Cardiac muscle cell (in vitro differentiated cells and primary cell): ENCODE data around the gene FCRL5. TPM values are rescaled to one million over a fixed set of nuclear protein-coding genes. Genes with fewer than 3 reads are reported as not detected.
"Not testable (repeated sequence)": the region's sequence is repeated elsewhere in the genome, so short reads cannot be mapped to it uniquely, and the experiment has no call there.

ENCODE experiments used
- DNase-seq, 2 donors: peaks; one replicate each; pipeline versions ENCODE4 v3.0.0 to v3.0.0-alpha.2; 2010 to 2017; ENCODE audit warnings: low read depth in 1 of 2, low spot score in 1 of 2
- H3K27ac ChIP-seq: fragments of 200-600 bp; sonication (generic); 2 replicates; pipeline ENCODE4 v1.5.1; 2016
- H3K27me3 ChIP-seq: fragments of 200-600 bp; sonication (generic); 2 replicates; pipeline ENCODE4 v1.6.0; 2016; ENCODE audit warnings: control low read depth
- H3K36me3 ChIP-seq: fragments of 200-600 bp; sonication (generic); 2 replicates; pipeline ENCODE4 v1.5.1; 2016; ENCODE audit warnings: control low read depth
- H3K4me1 ChIP-seq: fragments of 200-600 bp; sonication (generic); 2 replicates; pipeline ENCODE4 v1.8.1; 2017; ENCODE audit warnings: low read depth, mild to moderate bottlenecking, mixed run types
- H3K4me3 ChIP-seq: fragments of 200-600 bp; sonication (generic); 2 replicates; pipeline ENCODE4 v1.5.1; 2016; ENCODE audit warnings: mild to moderate bottlenecking
- H3K9me3 ChIP-seq: fragments of 200-600 bp; sonication (generic); 2 replicates; pipeline ENCODE4 v1.5.1; 2017; ENCODE audit warnings: low read depth, mild to moderate bottlenecking, control low read depth
- polyA plus RNA-seq: library from polyadenylated mRNA; unstranded; fragments of >200 nt; fragmentation: Nextera tagmentation; extraction: Ambion mirVana; gene quantifications from 2 replicates; pipeline ENCODE4 v1.2.1, GENCODE V29; 2016
- total RNA-seq: library from RNA; depleted of rRNA; stranded (reverse); fragments of >200 nt; gene quantifications from 2 replicates; pipeline ENCODE4 v1.2.3, GENCODE V29; 2016
- TF ChIP-seq, protein P1 (sequence below): IDR thresholded peaks from 2 replicates; pipeline ENCODE4 v1.5.1; 2012; ENCODE audit warnings: low read depth, mild to moderate bottlenecking, low read length

The FCRL5 gene
- total and polyA plus RNA-seq, 2 experiments from 2014 or later = not detected

DNA sequence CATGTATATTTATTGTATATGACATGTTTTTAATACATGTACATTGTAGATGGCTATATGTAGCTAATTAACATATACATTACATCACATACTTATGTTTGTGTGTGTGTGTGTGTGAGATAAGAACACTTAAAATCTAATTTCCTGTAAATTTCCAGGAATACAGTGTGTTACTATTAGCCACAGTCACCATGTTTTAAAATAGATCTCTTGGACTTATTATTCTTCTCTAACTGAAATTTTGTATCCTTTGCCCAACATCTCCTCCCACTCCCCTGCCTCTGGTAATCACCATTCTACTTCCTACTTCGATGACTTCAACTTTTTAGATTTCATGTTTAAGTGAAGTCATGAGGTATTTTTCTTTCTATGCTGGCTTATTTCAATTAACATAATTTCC lies 64.8 kb downstream of the FCRL5 start:
- Histone ChIP-seq H3K27ac (no peak overlapping the region), H3K36me3 (no peaks in the 10 kb centered on the region)

GRCh38 chr1:157487096-157487495 lies 65.2 kb downstream of the FCRL5 start:
- H3K4me3 ChIP-seq = no peak overlapping the region
- TF ChIP-seq, protein P1, sequence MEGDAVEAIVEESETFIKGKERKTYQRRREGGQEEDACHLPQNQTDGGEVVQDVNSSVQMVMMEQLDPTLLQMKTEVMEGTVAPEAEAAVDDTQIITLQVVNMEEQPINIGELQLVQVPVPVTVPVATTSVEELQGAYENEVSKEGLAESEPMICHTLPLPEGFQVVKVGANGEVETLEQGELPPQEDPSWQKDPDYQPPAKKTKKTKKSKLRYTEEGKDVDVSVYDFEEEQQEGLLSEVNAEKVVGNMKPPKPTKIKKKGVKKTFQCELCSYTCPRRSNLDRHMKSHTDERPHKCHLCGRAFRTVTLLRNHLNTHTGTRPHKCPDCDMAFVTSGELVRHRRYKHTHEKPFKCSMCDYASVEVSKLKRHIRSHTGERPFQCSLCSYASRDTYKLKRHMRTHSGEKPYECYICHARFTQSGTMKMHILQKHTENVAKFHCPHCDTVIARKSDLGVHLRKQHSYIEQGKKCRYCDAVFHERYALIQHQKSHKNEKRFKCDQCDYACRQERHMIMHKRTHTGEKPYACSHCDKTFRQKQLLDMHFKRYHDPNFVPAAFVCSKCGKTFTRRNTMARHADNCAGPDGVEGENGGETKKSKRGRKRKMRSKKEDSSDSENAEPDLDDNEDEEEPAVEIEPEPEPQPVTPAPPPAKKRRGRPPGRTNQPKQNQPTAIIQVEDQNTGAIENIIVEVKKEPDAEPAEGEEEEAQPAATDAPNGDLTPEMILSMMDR = no peak
- H3K27ac ChIP-seq = no peak overlapping the region
- no peaks in the 10 kb centered on the region for H3K9me3 ChIP-seq
- H3K27me3 ChIP-seq = no peaks in the 10 kb centered on the region
- H3K36me3 ChIP-seq = no peaks in the 10 kb centered on the region
- DNase-seq = no peak
- no peaks in the 10 kb centered on the region for H3K4me1 ChIP-seq

More for the DNA sequence above, 64.8 kb downstream of the FCRL5 start:
- Histone ChIP-seq H3K4me3 (no peak overlapping the region), H3K27me3 (no peaks in the 10 kb centered on the region), H3K4me1 (no peaks in the 10 kb centered on the region), H3K9me3 (no peaks in the 10 kb centered on the region)
- TF ChIP-seq, protein P1 = no peak
- DNase-seq = no peak

DNA sequence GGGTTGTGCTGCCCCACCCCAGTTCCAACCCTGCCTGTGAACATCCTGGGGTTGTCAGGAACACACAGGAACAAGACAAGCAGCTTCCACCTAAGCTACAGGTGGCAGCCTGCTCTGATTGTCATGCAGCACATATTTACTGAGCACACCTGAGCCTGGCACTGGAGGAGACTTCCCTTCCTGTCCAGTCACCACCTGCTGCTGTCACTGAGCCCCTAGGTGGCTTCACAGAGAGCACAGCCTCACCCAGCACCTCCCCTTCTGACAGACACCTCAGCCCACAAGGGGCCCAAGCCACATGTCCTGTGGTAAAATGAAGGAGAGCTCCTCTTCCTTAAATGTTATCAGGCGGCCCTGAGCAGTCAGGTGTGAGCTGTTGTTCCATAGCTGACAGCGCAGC lies 65.9 kb downstream of the FCRL5 start:
- H3K4me1 ChIP-seq, DNase-seq, H3K9me3 ChIP-seq, H3K27me3 ChIP-seq, H3K27ac ChIP-seq, H3K36me3 ChIP-seq, H3K4me3 ChIP-seq: not testable (repeated sequence)

DNA sequence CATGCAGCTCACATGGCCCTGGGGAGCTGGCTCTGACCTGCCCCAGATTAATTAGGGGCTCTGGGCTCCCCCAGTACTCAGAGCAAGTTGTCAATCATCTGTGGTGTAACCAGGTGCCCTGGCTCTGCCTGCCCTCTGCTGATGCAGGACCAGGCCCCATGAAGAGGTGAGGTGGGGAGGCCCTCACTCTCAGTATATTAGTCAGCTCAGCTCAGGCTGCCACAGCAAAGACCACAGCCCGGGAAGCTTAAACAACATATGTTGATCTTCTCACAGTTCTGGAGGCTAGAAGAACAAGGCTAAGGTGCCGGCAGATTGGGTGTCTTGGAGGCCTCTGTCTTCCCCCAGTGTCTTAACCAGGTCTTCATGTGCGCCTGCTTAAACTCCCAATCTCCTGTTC lies 66.5 kb downstream of the FCRL5 start:
- no peaks in the 10 kb centered on the region for H3K4me1 ChIP-seq
- no peak overlapping the region for H3K27ac ChIP-seq
- no peak for DNase-seq
- TF ChIP-seq, protein P1 = no peak
- no peaks in the 10 kb centered on the region for H3K9me3 ChIP-seq
- no peak overlapping the region for H3K4me3 ChIP-seq
- no peaks in the 10 kb centered on the region for H3K36me3 ChIP-seq
- no peaks in the 10 kb centered on the region for H3K27me3 ChIP-seq

DNA sequence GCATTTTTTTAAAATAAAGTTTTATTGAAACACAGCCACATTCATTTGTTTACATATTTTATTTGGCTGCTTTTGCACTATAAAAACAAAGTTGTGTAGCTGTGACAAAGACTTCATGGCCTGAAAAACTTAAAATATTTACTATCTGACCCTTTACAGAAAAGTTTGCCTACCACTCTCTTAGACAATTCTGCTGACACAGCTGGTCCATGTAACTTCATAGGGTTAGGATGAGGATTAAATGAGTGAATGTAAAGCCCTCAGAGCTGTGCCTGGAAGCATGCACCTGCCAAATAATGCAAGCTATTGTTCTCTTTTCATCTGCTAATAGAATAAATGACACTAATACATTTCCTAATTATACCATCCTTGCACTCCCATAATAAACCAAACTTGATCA lies 67.7 kb downstream of the FCRL5 start:
- TF ChIP-seq, protein P1 = no peak
- DNase-seq = no peak
- H3K4me3 ChIP-seq = no peak overlapping the region
- no peaks in the 10 kb centered on the region for H3K27me3 ChIP-seq
- H3K27ac ChIP-seq = no peak overlapping the region
- H3K9me3 ChIP-seq = no peaks in the 10 kb centered on the region
- H3K4me1 ChIP-seq = no peaks in the 10 kb centered on the region
- H3K36me3 ChIP-seq = no peaks in the 10 kb centered on the region

GRCh38 chr1:157483635-157484034 lies 68.7 kb downstream of the FCRL5 start:
- H3K9me3 ChIP-seq = no peaks in the 10 kb centered on the region
- TF ChIP-seq, protein P1 = no peak
- H3K27me3 ChIP-seq = no peaks in the 10 kb centered on the region
- no peak overlapping the region for H3K4me3 ChIP-seq
- H3K27ac ChIP-seq = no peak overlapping the region
- no peaks in the 10 kb centered on the region for H3K36me3 ChIP-seq
- no peaks in the 10 kb centered on the region for H3K4me1 ChIP-seq
- DNase-seq = no peak
